HG03025 (cell line): ENCODE measurements around the gene CST9L.
"Not testable (repeated sequence)": the region's sequence is repeated elsewhere in the genome, so short reads cannot be mapped to it uniquely, and the experiment has no call there.

Experiments
- ATAC-seq: cut with Tn5 transposase; IDR thresholded peaks from one replicate; pipeline ENCODE4 v1.9.1; 2021; ENCODE audit warnings: mild to moderate bottlenecking, moderate library complexity; ENCODE audit not compliant: unreplicated experiment, low FRiP score

CST9L gene

GRCh38 chr20:23586735-23587525 lies 18.6 kb upstream of the CST9L start:
- ATAC-seq = no peak

- ATAC-seq = no peak
These were observed 17.8 kb upstream of the CST9L start for GRCh38 chr20:23585808-23586734.

- ATAC-seq = no peak
These were observed 17.1 kb upstream of the CST9L start for GRCh38 chr20:23585449-23585807.

GRCh38 chr20:23584434-23585199 lies 16.3 kb upstream of the CST9L start:
- ATAC-seq = no peak

GRCh38 chr20:23583526-23583925 lies 15.2 kb upstream of the CST9L start:
- no peak for ATAC-seq

- ATAC-seq = no peak
These were observed 14.0 kb upstream of the CST9L start for GRCh38 chr20:23582293-23582692.

GRCh38 chr20:23581833-23582232 lies 13.5 kb upstream of the CST9L start:
- ATAC-seq = not testable (repeated sequence)

- ATAC-seq = no peak
These were observed 6.7 kb upstream of the CST9L start for GRCh38 chr20:23574977-23575376.

GRCh38 chr20:23570178-23570760 lies 2.0 kb upstream of the CST9L start:
- no peak for ATAC-seq

- ATAC-seq = no peak
These were observed 1.3 kb upstream of the CST9L start for GRCh38 chr20:23569570-23569969.

- ATAC-seq = no peak
These were observed 667 bp upstream of the CST9L start for GRCh38 chr20:23568971-23569330.

GRCh38 chr20:23566199-23566932 lies 1.9 kb downstream of the CST9L start:
- ATAC-seq = no peak

GRCh38 chr20:23565503-23566045 lies 2.7 kb downstream of the CST9L start:
- no peak for ATAC-seq

GRCh38 chr20:23564927-23565326 lies 3.4 kb downstream of the CST9L start:
- no peak for ATAC-seq

GRCh38 chr20:23562721-23563342 lies 5.5 kb downstream of the CST9L start:
- ATAC-seq = no peak

GRCh38 chr20:23554401-23554800 lies 13.9 kb downstream of the CST9L start:
- ATAC-seq = no peak

GRCh38 chr20:23551786-23552185 lies 16.5 kb downstream of the CST9L start:
- ATAC-seq = no peak

- ATAC-seq = no peak
These were observed 16.9 kb downstream of the CST9L start for GRCh38 chr20:23551383-23551782.

GRCh38 chr20:23550227-23550626 lies 18.1 kb downstream of the CST9L start:
- ATAC-seq = no peak
